KOPT-K1 (cell line): Measurements from ENCODE around the gene SERPINB10.

Experiments used
- H3K27ac ChIP-seq: fragments of 200-600 bp; sonication (generic); 2 replicates; pipeline ENCODE4 v1.5.1; 2016; ENCODE audit warnings: antibody characterized with exemption, mild to moderate bottlenecking, low read depth, low read length; ENCODE audit not compliant: poor library complexity, severe bottlenecking
- H3K36me3 ChIP-seq: fragments of 200-600 bp; sonication (generic); 2 replicates; pipeline ENCODE4 v1.5.1; 2017; ENCODE audit warnings: antibody characterized with exemption, mild to moderate bottlenecking, low read length, moderate library complexity; ENCODE audit not compliant: insufficient read depth
- H3K9me3 ChIP-seq: fragments of 200-600 bp; sonication (generic); 2 replicates; pipeline ENCODE4 v1.5.1; 2017; ENCODE audit warnings: antibody characterized with exemption, low read length, mild to moderate bottlenecking; ENCODE audit not compliant: insufficient read depth, poor library complexity, severe bottlenecking

SERPINB10 gene

GRCh38 chr18:63951302-63951705, 43.5 kb downstream of the SERPINB10 start:
- H3K36me3 ChIP-seq: no peaks in the 10 kb centered on the region
- H3K27ac ChIP-seq: no peak overlapping the region
- H3K9me3 ChIP-seq: no peaks in the 10 kb centered on the region

DNA sequence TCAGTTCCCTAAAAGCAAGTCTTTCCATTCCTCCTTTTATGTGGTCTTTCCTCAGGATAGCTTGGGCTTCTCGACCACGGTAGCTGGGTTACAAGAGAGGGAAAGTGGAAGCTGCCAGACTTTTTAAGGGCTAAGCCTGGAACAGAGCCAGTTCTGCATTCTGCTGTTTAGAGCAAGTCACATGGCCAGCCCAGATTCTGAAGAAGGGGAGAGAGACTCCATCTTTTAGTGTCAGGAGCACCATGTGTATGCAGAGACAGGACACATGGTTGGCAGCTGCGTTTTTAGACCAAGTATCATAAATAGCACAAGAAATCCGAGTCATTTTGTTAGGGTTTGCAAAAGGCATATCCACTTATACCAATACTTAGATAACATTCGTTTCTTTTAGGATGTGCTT, 46.1 kb downstream of the SERPINB10 start:
- Histone ChIP-seq H3K36me3 (no peaks in the 10 kb centered on the region), H3K27ac (no peak overlapping the region), H3K9me3 (no peaks in the 10 kb centered on the region)

DNA sequence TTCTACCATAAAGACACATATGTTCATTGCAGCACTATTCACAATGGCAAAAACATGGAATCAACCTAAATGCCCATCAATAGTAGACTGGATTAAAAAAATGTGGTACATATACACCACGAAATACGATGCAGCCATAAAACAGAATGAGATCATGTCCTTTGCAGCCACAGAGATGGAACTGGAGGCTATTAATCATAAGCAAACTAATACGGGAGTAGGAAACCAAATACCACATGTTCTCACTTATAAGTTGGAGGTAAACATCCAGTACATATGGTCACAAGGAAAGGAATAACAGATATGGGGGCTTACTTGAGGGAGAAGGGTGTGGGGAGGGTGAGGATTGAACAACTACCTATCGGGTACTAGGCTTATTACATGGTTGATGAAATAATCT, 49.0 kb downstream of the SERPINB10 start:
- H3K9me3 ChIP-seq: no peaks in the 10 kb centered on the region
- H3K27ac ChIP-seq: no peak overlapping the region
- H3K36me3 ChIP-seq: no peaks in the 10 kb centered on the region

GRCh38 chr18:63960891-63961290, 53.1 kb downstream of the SERPINB10 start:
- no peak overlapping the region for H3K27ac ChIP-seq
- H3K9me3 ChIP-seq: no peaks in the 10 kb centered on the region
- no peaks in the 10 kb centered on the region for H3K36me3 ChIP-seq

GRCh38 chr18:63961435-63961980, 53.8 kb downstream of the SERPINB10 start:
- Histone ChIP-seq H3K9me3 (no peaks in the 10 kb centered on the region), H3K36me3 (no peaks in the 10 kb centered on the region)

GRCh38 chr18:63962137-63962536, 54.4 kb downstream of the SERPINB10 start:
- no peaks in the 10 kb centered on the region for H3K9me3 ChIP-seq
- H3K36me3 ChIP-seq: no peaks in the 10 kb centered on the region
- no peak overlapping the region for H3K27ac ChIP-seq

More at GRCh38 chr18:63961435-63961980, 53.8 kb downstream of the SERPINB10 start:
- H3K27ac ChIP-seq: no peak overlapping the region

- Histone ChIP-seq H3K27ac (no peak overlapping the region), H3K36me3 (no peaks in the 10 kb centered on the region), H3K9me3 (no peaks in the 10 kb centered on the region)
Measured at GRCh38 chr18:63963615-63964256, 56.0 kb downstream of the SERPINB10 start.

GRCh38 chr18:63964908-63965307, 57.1 kb downstream of the SERPINB10 start:
- Histone ChIP-seq H3K36me3 (no peaks in the 10 kb centered on the region), H3K27ac (no peak overlapping the region), H3K9me3 (no peaks in the 10 kb centered on the region)

DNA sequence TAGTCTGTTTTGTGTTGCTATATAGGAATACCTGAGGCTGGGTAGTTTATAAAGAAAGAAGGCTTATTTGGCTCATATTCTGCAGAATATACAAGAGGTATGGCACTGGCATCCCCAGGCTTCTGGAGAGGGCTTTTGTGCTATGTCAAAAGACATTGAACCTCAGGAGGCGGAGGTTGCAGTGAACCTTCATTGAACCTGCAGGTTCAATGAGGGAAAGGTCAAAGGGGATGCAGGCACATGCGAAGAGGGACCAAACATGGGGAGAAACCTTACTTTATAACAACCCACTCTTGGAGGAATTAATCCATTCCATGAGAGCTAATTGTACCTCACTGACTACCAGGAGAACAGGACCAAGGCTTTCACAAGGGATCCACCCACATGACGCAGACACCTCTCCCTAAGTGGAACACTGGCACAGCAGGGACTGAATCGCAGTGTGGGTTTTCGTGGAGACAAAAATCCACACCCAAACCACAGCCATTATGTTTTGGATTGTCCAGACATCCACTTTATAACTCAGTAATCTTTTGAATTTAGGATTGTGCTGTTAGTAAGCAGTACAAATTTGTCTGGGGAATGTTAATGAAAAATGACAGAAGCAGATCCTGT, 58.1 kb downstream of the SERPINB10 start:
- Histone ChIP-seq H3K36me3 (no peaks in the 10 kb centered on the region), H3K9me3 (no peaks in the 10 kb centered on the region), H3K27ac (no peak overlapping the region)

- Histone ChIP-seq H3K36me3 (no peaks in the 10 kb centered on the region), H3K27ac (no peak within 1 kb of the TSS), H3K9me3 (no peaks in the 10 kb centered on the region)
Measured at GRCh38 chr18:63969942-63970808, 62.4 kb downstream of the SERPINB10 start, which contains the start of gene SERPINB8. SERPINB8 (plus strand) TSS chr18:63970081; CDS start chr18:63978309, 8,228 bp downstream.

- no peak overlapping the region for H3K27ac ChIP-seq
- H3K9me3 ChIP-seq: no peaks in the 10 kb centered on the region
Measured at GRCh38 chr18:63970809-63971205, 63.0 kb downstream of the SERPINB10 start.

DNA sequence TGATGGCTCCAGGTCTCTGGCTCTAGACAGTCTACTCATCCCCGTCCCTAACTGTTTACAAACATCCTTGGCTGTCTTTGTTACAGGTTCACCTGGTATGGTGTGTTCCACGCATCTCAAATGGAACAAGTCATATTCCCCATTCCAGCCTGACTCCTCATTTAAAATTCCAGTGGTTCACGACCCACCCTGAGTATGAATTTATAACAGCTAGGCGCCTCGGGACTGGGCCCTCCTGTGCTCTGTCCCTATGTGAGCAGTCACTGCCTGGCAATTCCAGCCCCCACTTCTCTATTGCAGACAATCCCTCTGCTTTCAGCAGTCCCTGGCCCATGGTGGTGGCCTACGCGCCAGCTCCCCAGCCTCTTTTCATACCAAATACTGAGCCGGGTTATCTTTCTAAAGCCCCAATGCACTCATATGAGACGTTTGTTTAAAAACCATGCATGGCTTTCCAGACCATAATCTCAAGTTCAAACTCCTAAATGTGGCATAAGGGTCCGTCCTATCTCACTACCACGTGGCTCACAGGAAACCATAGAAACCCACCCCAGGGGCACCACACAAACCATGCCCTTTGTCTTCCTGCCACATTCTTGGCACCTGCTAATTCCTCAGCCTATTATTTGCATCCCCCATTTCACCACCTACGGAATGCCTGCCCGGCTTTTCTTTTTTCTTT, 63.7 kb downstream of the SERPINB10 start:
- H3K9me3 ChIP-seq: no peaks in the 10 kb centered on the region
- H3K27ac ChIP-seq: no peak overlapping the region

More at GRCh38 chr18:63970809-63971205, 63.0 kb downstream of the SERPINB10 start:
- no peaks in the 10 kb centered on the region for H3K36me3 ChIP-seq

GRCh38 chr18:63972002-63972376, 64.2 kb downstream of the SERPINB10 start:
- Histone ChIP-seq H3K27ac (no peak overlapping the region), H3K36me3 (no peaks in the 10 kb centered on the region), H3K9me3 (no peaks in the 10 kb centered on the region)

More for the DNA sequence above, 63.7 kb downstream of the SERPINB10 start:
- H3K36me3 ChIP-seq: no peaks in the 10 kb centered on the region

DNA sequence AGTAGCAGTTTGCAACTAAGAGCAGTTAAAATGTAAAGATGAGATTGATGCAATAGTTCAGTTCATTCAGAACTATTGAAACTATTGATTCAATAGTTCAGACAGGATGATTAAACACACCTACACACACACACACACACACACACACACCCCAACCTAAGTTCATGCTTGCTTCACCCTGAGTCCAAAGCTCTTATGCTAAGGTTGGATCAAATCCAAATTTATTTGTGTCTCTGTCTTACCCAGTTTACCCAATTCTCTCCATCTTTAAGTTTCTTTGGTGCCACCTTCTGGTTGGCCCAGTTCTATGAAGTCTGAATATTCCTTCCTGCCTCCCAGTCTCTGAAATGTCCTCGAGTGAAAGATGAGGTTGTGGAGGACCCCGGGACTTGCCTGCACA, 67.2 kb downstream of the SERPINB10 start:
- H3K9me3 ChIP-seq: no peaks in the 10 kb centered on the region
- H3K27ac ChIP-seq: no peak overlapping the region
- no peaks in the 10 kb centered on the region for H3K36me3 ChIP-seq
